Liver (tissue), 2 donors: ENCODE measurements around the gene CCBE1.

Experiments
- CTCF ChIP-seq: fragments of 150-350 bp; IDR thresholded peaks from 2 replicates; pipeline ENCODE4 v1.5.1; 2017; ENCODE audit warnings: improper control_type of control experiment, low read depth, low read length; ENCODE audit not compliant: missing input control
- MAX ChIP-seq: IDR thresholded peaks from 2 replicates; pipeline ENCODE4 v1.6.1; 2016; ENCODE audit warnings: antibody characterized with exemption
- donor health status: healthy.

- TF ChIP-seq MAX (no peak), CTCF (no peak)
These were observed 310.1 kb downstream of the CCBE1 start for GRCh38 chr18:59386909-59387686.
